Heart left ventricle (tissue), 13 donors: ENCODE measurements around the gene FUT8.

Source experiments
- CTCF ChIP-seq, 12 donors: fragments of 200-600 bp; sonication (generic) in 4 of 12; IDR thresholded peaks; one replicate each; pipeline versions ENCODE4 v1.5.0 to v1.8.0; 2018 to 2022; ENCODE audit warnings: antibody characterized with exemption in 12 of 12, mild to moderate bottlenecking in 5 of 12
- POLR2A ChIP-seq, 2 donors: fragments of 450-650 bp; IDR thresholded peaks; one replicate each; pipeline ENCODE4 v1.6.1; 2017; ENCODE audit warnings: antibody characterized with exemption in 2 of 2, mild to moderate bottlenecking in 2 of 2, moderate library complexity in 2 of 2
- donor health status: ischemic (EF 13 %, LVEDD 7.1; RV severe dilation, severe dysfunction).
- donor health status: DM: no; HTN: yes; CAD: no.
- donor health status: DM: no; HTN: no; CAD: no.
- donor health status: ischemic (EF 25% LVEDD 6.9; RV normal size, moderate dysfunction).
- donor health status: ischemic (EF 25% LVEDD 5.7; RV mildly dilated, moderate dysfunction).
- donor health status: ischemic (EF 35%, LVEDD 5.7; RV mildly dilated, moderate dysfunction).
- donor health status: nonischemic (EF 11% LVEDD 7.7; RV severe dilation, severe dysfunction).
- donor health status: DM: yes; HTN: yes; CAD: no.
- donor health status: PGD.
- donor health status: ischemic (EF 29% LVEDD 5.4; RV normal size, mild dysfunction).
- donor health status: nonischemic (EF 23%, LVEDD 6.1; RV moderate dilation, normal function).

GRCh38 chr14:65495196-65495595, 82.7 kb downstream of the FUT8 start:
- no peak for TF ChIP-seq CTCF (IDR thresholded peaks at IDR 0.05)
- no peak for TF ChIP-seq POLR2A (IDR thresholded peaks at IDR 0.05)
